Measurements from ENCODE around the gene LRP2BP.
"Not testable (repeated sequence)": the region's sequence is repeated elsewhere in the genome, so short reads cannot be mapped to it uniquely, and the experiment has no call there.

LRP2BP gene

GRCh38 chr4:185371702-185372101, 24.0 kb downstream of the LRP2BP start:
- peaks cover 15% of the 10 kb centered on the region for H3K36me3 ChIP-seq (ENCODE audit: control insufficient read depth, insufficient read depth, low read length)
- H3K4me3 ChIP-seq (replicated peaks; ENCODE audit: low read depth, low read length) = no peak overlapping the region

GRCh38 chr4:185370268-185370949, 25.3 kb downstream of the LRP2BP start:
- no peak for TF ChIP-seq CTCF (IDR thresholded peaks at IDR 0.05; ENCODE audit: insufficient read depth, low read length, poor library complexity, severe bottlenecking)
- Histone ChIP-seq H3K27me3 (replicated peaks; ENCODE audit: control insufficient read depth, insufficient read depth, low read length) (no peaks in the 10 kb centered on the region), H3K36me3 (ENCODE audit: control insufficient read depth, insufficient read depth, low read length) (peaks cover 11% of the 10 kb centered on the region), H3K4me3 (replicated peaks; ENCODE audit: low read depth, low read length) (no peak overlapping the region)
- no peak for DNase-seq (ENCODE audit: extremely low read depth, insufficient read length)

More at GRCh38 chr4:185371702-185372101, 24.0 kb downstream of the LRP2BP start:
- DNase-seq (ENCODE audit: extremely low read depth, insufficient read length) = no peak
- no peaks in the 10 kb centered on the region for H3K27me3 ChIP-seq (replicated peaks; ENCODE audit: control insufficient read depth, insufficient read depth, low read length)
- TF ChIP-seq CTCF (IDR thresholded peaks at IDR 0.05; ENCODE audit: insufficient read depth, low read length, poor library complexity, severe bottlenecking) = no peak

GRCh38 chr4:185369731-185370130, 26.0 kb downstream of the LRP2BP start:
- no peak overlapping the region for H3K4me3 ChIP-seq (replicated peaks; ENCODE audit: low read depth, low read length)
- TF ChIP-seq CTCF (IDR thresholded peaks at IDR 0.05; ENCODE audit: insufficient read depth, low read length, poor library complexity, severe bottlenecking) = no peak
- no peaks in the 10 kb centered on the region for H3K27me3 ChIP-seq (replicated peaks; ENCODE audit: control insufficient read depth, insufficient read depth, low read length)
- DNase-seq (ENCODE audit: extremely low read depth, insufficient read length) = no peak
- H3K36me3 ChIP-seq (ENCODE audit: control insufficient read depth, insufficient read depth, low read length) = peaks cover 10% of the 10 kb centered on the region

GRCh38 chr4:185364886-185365285, 30.8 kb downstream of the LRP2BP start:
- Histone ChIP-seq H3K27me3 (replicated peaks; ENCODE audit: control insufficient read depth, insufficient read depth, low read length) (no peaks in the 10 kb centered on the region), H3K4me3 (replicated peaks; ENCODE audit: low read depth, low read length) (no peak overlapping the region), H3K36me3 (ENCODE audit: control insufficient read depth, insufficient read depth, low read length) (peaks cover 4% of the 10 kb centered on the region)
- no peak for TF ChIP-seq CTCF (IDR thresholded peaks at IDR 0.05; ENCODE audit: insufficient read depth, low read length, poor library complexity, severe bottlenecking)
- DNase-seq (ENCODE audit: extremely low read depth, insufficient read length) = no peak

GRCh38 chr4:185363251-185363650, 32.5 kb downstream of the LRP2BP start:
- H3K27me3 ChIP-seq (replicated peaks; ENCODE audit: control insufficient read depth, insufficient read depth, low read length) = no peaks in the 10 kb centered on the region
- no peak for TF ChIP-seq CTCF (IDR thresholded peaks at IDR 0.05; ENCODE audit: insufficient read depth, low read length, poor library complexity, severe bottlenecking)
- DNase-seq (ENCODE audit: extremely low read depth, insufficient read length) = no peak
- H3K36me3 ChIP-seq (ENCODE audit: control insufficient read depth, insufficient read depth, low read length) = peaks cover 9% of the 10 kb centered on the region
- H3K4me3 ChIP-seq (replicated peaks; ENCODE audit: low read depth, low read length) = no peak overlapping the region

- H3K27me3 ChIP-seq (replicated peaks; ENCODE audit: control insufficient read depth, insufficient read depth, low read length); H3K4me3 ChIP-seq (replicated peaks; ENCODE audit: low read depth, low read length); DNase-seq (ENCODE audit: extremely low read depth, insufficient read length): not testable (repeated sequence)
- H3K36me3 ChIP-seq (ENCODE audit: control insufficient read depth, insufficient read depth, low read length) = peaks cover 11% of the 10 kb centered on the region
Measured at GRCh38 chr4:185362570-185362969, 33.2 kb downstream of the LRP2BP start.

Data from GM06990 (cell line).